IPS-15b (cell line): ENCODE data around the gene FBXO46.

Source experiments
- H3K27me3 ChIP-seq: one replicate; pipeline ENCODE4 v1.6.1; 2013; ENCODE audit warnings: low read length; ENCODE audit not compliant: control insufficient read depth, insufficient read depth
- H3K36me3 ChIP-seq: one replicate; pipeline ENCODE4 v1.6.1; 2013; ENCODE audit warnings: low read length; ENCODE audit not compliant: control insufficient read depth, insufficient read depth
- H3K4me1 ChIP-seq: one replicate; pipeline ENCODE4 v1.6.1; 2013; ENCODE audit warnings: mild to moderate bottlenecking, low read length; ENCODE audit not compliant: control insufficient read depth, insufficient read depth
- H3K4me3 ChIP-seq: one replicate; pipeline ENCODE4 v1.5.1; 2013; ENCODE audit warnings: low read depth, low read length
- H3K9ac ChIP-seq: one replicate; pipeline ENCODE4 v1.6.1; 2013; ENCODE audit warnings: low read depth, mild to moderate bottlenecking, low read length
- H3K9me3 ChIP-seq: one replicate; pipeline ENCODE4 v1.6.1; 2013; ENCODE audit warnings: mild to moderate bottlenecking, low read length; ENCODE audit not compliant: control insufficient read depth, insufficient read depth

The FBXO46 gene, protein sequence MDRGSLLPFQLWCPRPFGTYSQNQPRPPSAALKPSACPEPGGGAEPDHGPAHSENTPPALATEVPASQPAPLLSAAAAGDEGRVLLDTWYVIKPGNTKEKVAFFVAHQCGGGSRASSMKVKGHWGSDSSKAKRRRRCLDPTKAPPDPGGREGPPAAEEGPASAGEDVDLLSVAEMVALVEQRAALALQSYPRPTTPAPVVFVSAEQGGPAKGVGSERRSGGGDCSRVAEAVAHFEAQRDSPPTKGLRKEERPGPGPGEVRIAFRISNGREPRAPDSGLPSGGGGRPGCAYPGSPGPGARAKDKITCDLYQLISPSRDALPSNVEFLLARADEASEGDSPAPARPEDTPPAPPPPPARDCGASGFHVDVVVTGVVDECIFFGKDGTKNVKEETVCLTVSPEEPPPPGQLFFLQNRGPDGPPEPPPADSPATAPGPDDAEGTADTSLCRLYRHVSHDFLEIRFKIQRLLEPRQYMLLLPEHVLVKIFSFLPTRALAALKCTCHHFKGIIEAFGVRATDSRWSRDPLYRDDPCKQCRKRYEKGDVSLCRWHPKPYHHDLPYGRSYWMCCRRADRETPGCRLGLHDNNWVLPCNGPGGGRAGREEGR

GRCh38 chr19:45730368-45731288 lies at the start of gene FBXO46:
Gene FBXO46 (minus strand): TSS chr19:45730896. CDS start chr19:45713495, 17,401 bp downstream.
- Histone ChIP-seq H3K27me3 (no peaks in the 10 kb centered on the region), H3K4me3 (peak within 1 kb of the TSS; percentile 88), H3K4me1 (peaks cover 8% of the 10 kb centered on the region), H3K9ac (peak within 1 kb of the TSS; percentile 87), H3K9me3 (no peaks in the 10 kb centered on the region), H3K36me3 (no peaks in the 10 kb centered on the region)

DNA sequence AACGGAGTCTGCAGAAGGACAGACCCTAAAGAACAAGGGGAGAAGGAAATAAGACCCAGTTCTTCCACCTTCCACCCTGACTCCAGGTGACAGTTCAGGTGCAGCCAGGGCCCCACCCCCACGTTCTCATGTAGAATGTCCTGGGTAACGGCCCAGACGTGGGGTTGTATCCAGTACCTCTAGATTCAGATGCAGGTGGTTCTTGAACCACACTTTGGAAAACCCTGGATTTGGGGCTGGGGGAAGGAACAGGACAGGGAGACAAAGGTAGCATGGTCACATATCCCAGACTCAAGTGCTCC lies 49.4 kb upstream of the FBXO46 start:
- Histone ChIP-seq H3K9ac (no peak overlapping the region), H3K4me3 (peak overlapping the region; percentile 71)

DNA sequence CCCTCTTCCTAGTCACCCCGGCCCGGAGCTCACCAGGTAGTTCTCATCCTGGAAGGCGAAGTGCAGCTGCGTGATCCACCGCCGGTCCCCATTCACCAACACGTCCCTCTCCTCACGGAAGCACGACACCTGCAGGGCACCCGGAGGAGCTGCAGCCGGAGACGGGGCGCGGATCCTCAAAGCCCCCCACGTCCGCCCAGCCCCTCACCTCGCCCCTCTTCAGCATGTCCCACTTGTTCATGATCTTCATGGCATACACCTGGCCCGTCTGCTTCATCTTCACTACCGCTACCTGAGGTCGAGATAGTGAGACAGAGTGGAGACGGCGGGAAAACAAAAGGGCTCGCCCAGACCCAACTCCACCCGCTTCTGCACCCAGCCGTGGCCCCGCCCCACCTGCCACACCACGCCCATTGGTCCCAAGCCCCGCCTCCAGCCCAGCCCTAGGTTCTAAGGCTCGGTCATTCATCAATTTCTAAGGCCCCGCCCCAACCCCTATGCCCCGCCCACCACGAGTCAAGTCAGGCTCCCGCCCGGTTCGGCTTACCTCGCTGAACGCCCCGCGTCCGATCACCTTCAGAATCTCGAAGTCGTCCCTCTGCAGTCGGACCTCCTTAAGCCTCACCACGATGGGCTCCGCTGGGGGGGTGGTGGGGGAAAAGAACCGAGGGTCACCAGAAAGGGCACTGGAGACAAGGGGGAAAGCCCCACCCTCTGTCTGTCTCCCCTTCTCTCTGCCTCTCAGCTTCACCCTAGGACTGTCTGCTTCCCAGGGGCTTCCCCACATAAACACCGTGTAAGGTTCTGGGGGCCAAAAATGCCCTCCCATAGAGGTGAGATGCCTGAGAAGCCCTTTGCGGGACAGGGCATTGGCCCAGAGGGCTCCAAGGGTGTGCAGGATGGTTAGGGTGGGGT lies 48.8 kb upstream of the FBXO46 start:
- Histone ChIP-seq H3K4me3 (peak overlapping the region; percentile 71), H3K9me3 (no peaks in the 10 kb centered on the region), H3K4me1 (peaks cover 8% of the 10 kb centered on the region), H3K36me3 (peaks cover 14% of the 10 kb centered on the region), H3K9ac (peak overlapping the region; percentile 65), H3K27me3 (peaks cover 9% of the 10 kb centered on the region)

More for the DNA sequence above, 49.4 kb upstream of the FBXO46 start:
- H3K36me3 ChIP-seq = peaks cover 14% of the 10 kb centered on the region
- H3K9me3 ChIP-seq = no peaks in the 10 kb centered on the region
- H3K27me3 ChIP-seq = peaks cover 9% of the 10 kb centered on the region
- peaks cover 8% of the 10 kb centered on the region for H3K4me1 ChIP-seq

- Histone ChIP-seq H3K36me3 (peaks cover 14% of the 10 kb centered on the region), H3K27me3 (peaks cover 9% of the 10 kb centered on the region), H3K4me3 (no peak overlapping the region), H3K9ac (no peak overlapping the region), H3K4me1 (peaks cover 8% of the 10 kb centered on the region), H3K9me3 (no peaks in the 10 kb centered on the region)
Observed at GRCh38 chr19:45778010-45778661, 47.4 kb upstream of the FBXO46 start.

DNA sequence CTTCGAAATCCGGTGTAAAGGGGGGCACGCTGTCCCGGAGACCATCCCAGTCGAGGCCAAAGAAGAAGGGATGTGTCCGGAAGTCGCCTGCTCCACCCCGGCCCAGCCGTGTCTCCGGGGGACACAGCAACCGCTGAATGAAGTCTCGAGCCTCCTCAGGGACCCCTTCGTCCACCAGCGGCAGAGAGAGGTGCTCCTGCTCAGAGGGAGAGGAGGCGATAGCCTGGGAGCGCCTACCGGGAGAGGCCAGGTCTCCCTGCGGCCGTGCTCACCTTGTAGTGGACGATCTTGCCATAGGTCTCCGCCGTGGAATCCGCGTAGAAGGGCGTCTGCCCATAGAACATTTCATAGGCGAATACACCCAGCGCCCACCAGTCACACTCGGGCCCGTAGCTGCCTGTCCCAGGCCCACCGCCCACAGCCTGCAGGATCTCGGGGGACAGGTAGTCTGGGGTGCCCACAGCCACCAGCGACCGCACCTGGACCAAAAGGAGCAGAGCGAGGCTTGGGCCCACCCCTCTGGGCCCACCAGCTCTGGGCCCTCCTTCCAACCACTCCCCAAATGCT lies 46.8 kb upstream of the FBXO46 start:
- Histone ChIP-seq H3K9ac (no peak overlapping the region), H3K9me3 (no peaks in the 10 kb centered on the region), H3K36me3 (peaks cover 14% of the 10 kb centered on the region), H3K4me3 (no peak overlapping the region), H3K4me1 (peaks cover 8% of the 10 kb centered on the region), H3K27me3 (peaks cover 9% of the 10 kb centered on the region)

DNA sequence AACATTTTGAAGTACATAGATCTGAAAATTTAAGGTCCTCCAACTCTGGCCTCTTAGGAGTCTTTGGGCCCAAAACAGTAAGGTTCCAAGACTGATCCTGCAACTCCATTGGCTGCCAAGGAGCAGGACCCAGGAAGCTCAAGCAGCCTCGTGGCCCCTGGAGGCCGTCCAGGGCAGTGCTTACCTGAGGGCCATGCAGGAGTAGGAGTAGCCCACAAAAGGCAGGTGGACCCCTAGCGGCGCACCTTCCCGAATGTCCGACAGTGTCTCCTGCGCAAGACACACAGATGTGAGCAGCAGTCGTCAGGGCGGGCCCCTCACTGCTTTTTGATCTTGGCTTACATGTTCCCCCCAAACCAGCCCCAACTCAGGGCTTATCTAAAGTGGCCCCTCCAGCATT lies 44.1 kb upstream of the FBXO46 start:
- Histone ChIP-seq H3K9ac (no peak overlapping the region), H3K9me3 (no peaks in the 10 kb centered on the region), H3K4me3 (no peak overlapping the region), H3K4me1 (peaks cover 1% of the 10 kb centered on the region), H3K36me3 (peaks cover 14% of the 10 kb centered on the region), H3K27me3 (no peaks in the 10 kb centered on the region)

DNA sequence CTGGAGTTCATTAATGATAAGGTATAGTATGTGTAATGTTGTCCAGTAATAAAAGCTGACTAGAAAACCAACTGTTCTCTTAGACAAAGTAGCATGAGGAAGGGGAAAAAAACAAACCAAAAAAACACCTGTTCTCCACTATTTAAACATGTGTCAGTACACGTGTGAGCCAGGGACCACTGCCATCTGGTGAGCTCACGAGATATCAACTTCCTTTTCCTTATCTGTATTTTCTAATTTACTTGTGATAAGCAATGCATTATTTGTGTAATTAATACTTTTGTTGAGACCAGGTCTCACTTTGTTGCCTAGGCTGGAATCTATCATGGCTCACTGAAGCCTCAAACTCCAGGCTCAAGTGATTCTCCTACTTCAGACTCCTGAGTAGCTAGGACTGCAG lies 42.7 kb upstream of the FBXO46 start:
- Histone ChIP-seq H3K9me3 (no peaks in the 10 kb centered on the region), H3K36me3 (peaks cover 14% of the 10 kb centered on the region), H3K4me1 (no peaks in the 10 kb centered on the region), H3K27me3 (no peaks in the 10 kb centered on the region), H3K4me3 (no peak overlapping the region), H3K9ac (no peak overlapping the region)

- Histone ChIP-seq H3K4me3 (no peak overlapping the region), H3K9ac (no peak overlapping the region), H3K36me3 (peaks cover 12% of the 10 kb centered on the region), H3K9me3 (no peaks in the 10 kb centered on the region), H3K27me3 (no peaks in the 10 kb centered on the region), H3K4me1 (no peaks in the 10 kb centered on the region)
Observed at GRCh38 chr19:45772912-45773311, 42.2 kb upstream of the FBXO46 start.

GRCh38 chr19:45772130-45772840 lies 41.6 kb upstream of the FBXO46 start:
- Histone ChIP-seq H3K9me3 (no peaks in the 10 kb centered on the region), H3K4me3 (no peak overlapping the region), H3K4me1 (no peaks in the 10 kb centered on the region), H3K9ac (no peak overlapping the region), H3K27me3 (no peaks in the 10 kb centered on the region), H3K36me3 (peaks cover 5% of the 10 kb centered on the region)

DNA sequence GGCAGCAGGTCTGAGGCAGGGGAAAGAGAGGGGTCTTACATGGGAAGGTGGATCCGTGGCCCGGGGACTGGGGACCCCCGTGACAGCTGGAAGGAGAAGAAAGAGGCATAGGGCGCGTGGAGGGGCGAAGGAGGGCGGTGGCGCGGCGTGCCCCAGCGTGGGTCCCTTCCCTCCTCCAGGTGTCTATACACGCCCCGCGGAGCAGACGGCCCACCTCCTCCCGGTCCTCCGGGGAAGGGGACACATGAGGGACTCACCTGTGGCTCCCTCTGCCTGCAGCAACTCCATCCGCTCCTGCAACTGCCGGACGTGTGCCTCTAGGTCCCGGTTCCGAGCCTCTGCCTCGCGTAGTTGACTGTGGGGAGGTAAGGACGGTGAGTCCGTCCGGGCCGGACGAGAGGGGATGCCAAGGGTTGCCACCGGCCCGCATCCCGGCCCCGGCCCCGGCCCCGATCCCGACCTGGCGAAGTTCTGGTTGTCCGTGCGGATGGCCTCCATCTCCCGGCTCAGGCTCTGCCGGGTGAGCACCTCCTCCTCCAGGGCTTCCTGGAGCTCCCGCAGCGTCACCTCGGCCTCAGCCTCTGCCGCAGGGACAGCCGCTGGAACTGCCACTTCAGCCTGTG lies 40.7 kb upstream of the FBXO46 start:
- H3K4me1 ChIP-seq = no peaks in the 10 kb centered on the region
- no peaks in the 10 kb centered on the region for H3K9me3 ChIP-seq
- H3K36me3 ChIP-seq = no peaks in the 10 kb centered on the region
- H3K27me3 ChIP-seq = no peaks in the 10 kb centered on the region
- no peak overlapping the region for H3K9ac ChIP-seq
- peak overlapping the region; percentile 73 for H3K4me3 ChIP-seq
